OCI-LY7 (cell line): Measurements from ENCODE around the gene RFFL.
"Not testable (repeated sequence)": the region's sequence is repeated elsewhere in the genome, so short reads cannot be mapped to it uniquely, and the experiment has no call there.

Experiments used
- CTCF ChIP-seq: fragments of 200-600 bp; sonication (generic); conservative IDR thresholded peaks from 2 replicates; pipeline ENCODE4 v1.5.1; 2014; ENCODE audit warnings: mild to moderate bottlenecking, antibody characterized with exemption, low read length, moderate library complexity, mixed read lengths
- EZH2phosphoT487 ChIP-seq: fragments of 200-600 bp; sonication (generic); IDR thresholded peaks from 2 replicates; pipeline ENCODE4 v1.6.1; 2018; ENCODE audit warnings: low read depth, borderline replicate concordance, mild to moderate bottlenecking, mixed run types, antibody characterized with exemption, low read length, moderate library complexity, mixed read lengths

- not testable (repeated sequence) for TF ChIP-seq CTCF, EZH2phosphoT487
These were observed 27.2 kb upstream of the RFFL start for GRCh38 chr17:35090707-35091106.
